K562 (cell line): ENCODE results near the gene PLEKHM3.

Experiments used
- CBX5 ChIP-seq: IDR thresholded peaks from 2 replicates; pipeline ENCODE4 v1.6.1; 2014; ENCODE audit warnings: low read depth, borderline replicate concordance
- VEZF1 ChIP-seq: fragments of 200-800 bp; sonication (Bioruptor generic); IDR thresholded peaks from 2 replicates; pipeline ENCODE4 v1.6.1; 2017; ENCODE audit warnings: missing genetic modification characterization, missing compliant biosample characterization

GRCh38 chr2:207885010-207885409 is 140.3 kb downstream of the PLEKHM3 start:
- TF ChIP-seq CBX5 (no peak), VEZF1 (no peak)
